ENCODE results near the gene SLC45A2. TPM values are rescaled to one million over a fixed set of nuclear protein-coding genes. Genes with fewer than 3 reads are reported as not detected.

The SLC45A2 gene
- total RNA-seq, 1 experiment from 2014 or later = not detected

GRCh38 chr5:33938881-33939280 is 45.6 kb downstream of the SLC45A2 start:
- TF ChIP-seq IRF1 (CRISPR knock-in tag; IDR thresholded peaks at IDR 0.05) (no peak), ZNF416 (CRISPR knock-in tag; IDR thresholded peaks at IDR 0.05) (no peak), ZNF532 (CRISPR knock-in tag; IDR thresholded peaks at IDR 0.05; ENCODE audit: borderline replicate concordance) (no peak), KAT7 (CRISPR knock-in tag; IDR thresholded peaks at IDR 0.05; ENCODE audit: borderline replicate concordance) (no peak), NFE2L1 (CRISPR knock-in tag; IDR thresholded peaks at IDR 0.05) (no peak), SMAD4 (CRISPR knock-in tag; IDR thresholded peaks at IDR 0.05) (no peak), NR2C2 (CRISPR knock-in tag; IDR thresholded peaks at IDR 0.05) (no peak), ARID4B (CRISPR knock-in tag; IDR thresholded peaks at IDR 0.05; ENCODE audit: borderline replicate concordance) (no peak), ZSCAN18 (CRISPR knock-in tag; IDR thresholded peaks at IDR 0.05) (no peak), E2F5 (CRISPR knock-in tag; IDR thresholded peaks at IDR 0.05) (no peak), MLX (CRISPR knock-in tag; IDR thresholded peaks at IDR 0.05) (no peak), GRHL2 (CRISPR knock-in tag; IDR thresholded peaks at IDR 0.05; ENCODE audit: insufficient replicate concordance, severe bottlenecking) (no peak), TCF7 (CRISPR knock-in tag; IDR thresholded peaks at IDR 0.05; ENCODE audit: low read depth) (no peak), ERG (CRISPR knock-in tag; IDR thresholded peaks at IDR 0.05) (no peak), AR (CRISPR knock-in tag; IDR thresholded peaks at IDR 0.05) (no peak)
- DNase-seq (ENCODE audit: low spot score) = no peak
- H3K27me3 Mint-ChIP-seq (ENCODE audit: low read depth) = peaks cover 29% of the 10 kb centered on the region
- ChIA-PET POLR2A (no interaction called here), CTCF (interaction anchor here (0.6 to 2.7 kb wide), 2 partner anchors 31 to 226 kb away, joined by 3 to 16 read pairs; no protein-coding TSS in a partner anchor)
- H3K9me3 Mint-ChIP-seq = no peaks in the 10 kb centered on the region
- H3K4me1 Mint-ChIP-seq = peaks cover 22% of the 10 kb centered on the region; the same call in 1 of the 2 replicates
- no peak overlapping the region for H3K27ac Mint-ChIP-seq
- H3K4me3 Mint-ChIP-seq = no peak overlapping the region
- no peaks in the 10 kb centered on the region for H3K36me3 Mint-ChIP-seq
- ATAC-seq = no peak

Measured in WTC11 (cell line).